GM21515 (cell line): Measurements from ENCODE around the gene TMEM132C.

Experiments
- ATAC-seq: cut with Tn5 transposase; IDR thresholded peaks from one replicate; pipeline ENCODE4 v1.9.1; 2021; ENCODE audit not compliant: unreplicated experiment

Gene TMEM132C

GRCh38 chr12:128745772-128746689, 479.1 kb downstream of the TMEM132C start:
- no peak for ATAC-seq

DNA sequence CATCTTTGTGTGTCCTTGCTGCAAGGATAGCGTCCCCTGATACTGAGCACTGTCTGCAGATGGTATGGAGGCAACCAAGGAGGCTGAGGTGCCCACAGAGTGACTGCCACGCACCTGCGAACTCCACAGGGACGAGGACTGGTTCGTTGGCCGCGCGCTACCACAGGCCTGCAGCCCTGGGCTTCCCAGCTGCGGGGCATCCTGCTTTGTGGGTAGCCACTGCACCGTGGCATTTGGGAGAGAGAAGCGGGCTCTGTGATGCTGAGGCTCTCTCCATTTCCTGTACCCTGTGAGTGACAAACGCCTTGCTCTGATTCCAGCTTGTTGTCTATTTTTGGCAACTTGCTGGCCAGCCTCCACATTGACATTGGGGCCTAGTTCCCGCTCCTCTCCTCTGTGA, 480.5 kb downstream of the TMEM132C start:
- ATAC-seq = no peak

DNA sequence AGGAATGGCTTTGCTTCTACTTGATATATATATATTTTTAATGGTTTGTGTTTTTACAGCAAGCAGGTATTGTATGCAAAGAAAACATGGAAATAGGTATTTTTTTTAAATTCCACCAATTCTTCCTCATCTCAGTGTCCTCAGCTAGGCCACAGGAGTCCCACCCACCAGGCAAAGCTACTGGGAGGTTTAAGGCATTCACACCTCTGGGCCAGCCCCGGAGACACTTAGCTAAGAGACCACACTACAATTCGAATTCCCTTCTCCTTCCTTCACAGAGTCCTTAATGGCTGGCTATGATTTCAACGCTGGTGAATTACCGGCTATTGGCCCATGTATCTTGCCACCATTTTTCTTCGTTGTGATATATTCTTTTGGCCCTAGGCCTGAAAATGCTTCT, 485.4 kb downstream of the TMEM132C start:
- no peak for ATAC-seq

DNA sequence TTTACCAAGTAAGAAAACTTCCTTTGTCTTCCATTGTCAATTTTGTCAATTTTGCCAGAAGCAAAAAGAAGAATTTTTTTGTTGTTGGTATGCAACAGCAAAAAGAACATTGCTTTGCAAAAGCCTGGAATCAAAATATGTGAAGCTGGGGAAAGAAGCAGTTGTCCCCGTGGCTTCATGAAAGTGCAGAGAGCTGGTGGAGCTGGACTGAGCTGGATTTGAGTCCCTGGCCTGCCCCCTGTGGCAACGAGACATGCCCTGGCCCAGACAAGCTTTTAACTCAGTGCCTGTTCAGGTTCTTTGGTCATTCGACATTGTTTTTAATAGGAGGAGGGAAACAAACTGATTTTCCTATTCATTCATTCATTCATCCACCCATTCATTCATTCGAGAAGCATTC, 486.5 kb downstream of the TMEM132C start:
- no peak for ATAC-seq

DNA sequence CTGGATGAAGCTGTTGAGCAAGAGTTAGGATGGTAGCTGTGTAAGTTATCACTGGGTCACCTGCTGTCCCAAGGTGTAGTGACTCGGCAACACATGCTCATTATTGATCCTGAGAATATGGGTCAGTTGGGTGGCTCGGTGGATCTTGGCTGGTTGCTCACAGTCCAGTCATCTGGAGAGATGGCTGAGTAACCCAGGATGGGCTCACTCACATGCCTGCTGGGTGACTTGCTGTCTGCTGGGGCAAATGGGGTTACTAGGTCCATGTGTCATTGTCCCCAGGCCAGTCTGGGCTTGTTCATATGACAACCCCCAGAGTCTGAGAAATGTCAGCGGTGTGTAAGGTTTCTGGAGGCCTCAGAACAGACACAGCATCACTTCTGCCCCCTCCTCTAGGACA, 487.3 kb downstream of the TMEM132C start:
- ATAC-seq = no peak

DNA sequence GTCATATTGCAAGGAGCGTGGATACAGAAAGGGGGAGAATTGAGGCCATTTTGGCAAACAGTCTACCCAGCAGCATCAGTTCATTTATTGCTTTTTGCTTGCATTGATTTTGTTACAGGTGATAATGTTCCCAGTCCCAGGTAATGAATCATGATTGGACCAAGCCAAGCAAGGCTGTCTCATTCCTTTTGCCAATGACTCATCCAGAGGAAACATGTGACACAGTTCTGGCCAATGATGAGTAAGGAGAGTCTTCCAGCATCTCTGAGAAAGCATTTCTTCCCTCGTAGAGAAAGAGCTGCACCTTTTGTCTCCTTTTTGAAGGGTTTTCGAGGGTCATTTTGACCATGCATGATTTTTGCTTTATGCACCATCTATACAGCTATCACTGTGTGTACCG, 488.6 kb downstream of the TMEM132C start:
- ATAC-seq = no peak
